IMR-90 (cell line): ENCODE results near the gene LINGO1. TPM values are rescaled to one million over a fixed set of nuclear protein-coding genes. Genes with fewer than 3 reads are reported as not detected.
A peak's percentile ranks its signal among the peaks of the same experiment; 100 is the strongest.

ENCODE experiments used
- ATAC-seq: fragments of 200-7000 bp; cut with Tn5 transposase; 2 replicates; pipeline ENCODE4 v1.9.1; 2020; ENCODE audit warnings: low read depth, mild to moderate bottlenecking, moderate library complexity
- BruUV-seq: library from RNA; stranded (reverse); fragments of 400-500 nt; replicated peaks from 2 replicates; lab custom pipeline; 2021; lab: Mats Ljungman, UMichigan
- CTCF ChIA-PET: fragments of 300-600 bp; formaldehyde crosslinking; extraction: SDS; loops from one replicate; lab custom pipeline; 2021; ENCODE audit warnings: antibody characterized with exemption; lab: Yijun Ruan, JAX
- POLR2A ChIA-PET: fragments of 300-600 bp; sonication (Branson Sonifier 250); formaldehyde crosslinking; loops from one replicate; lab custom pipeline; 2022; ENCODE audit warnings: antibody characterized with exemption; ENCODE audit not compliant: unreplicated experiment; lab: Charles Lee
- DNase-seq: peaks from one replicate; pipeline ENCODE4 v3.0.0; 2013
- H2AFZ ChIP-seq: replicated peaks from 2 replicates; pipeline ENCODE3; 2013; ENCODE audit warnings: low read length, mild to moderate bottlenecking; ENCODE audit not compliant: poor library complexity
- H2AK5ac ChIP-seq: 2 replicates; pipeline ENCODE4 v1.6.1; 2013; ENCODE audit warnings: low read depth, low read length, inconsistent platforms
- H2AK9ac ChIP-seq: replicated peaks from 2 replicates; pipeline ENCODE3; 2013; ENCODE audit warnings: mild to moderate bottlenecking, low read depth, low read length, moderate library complexity; ENCODE audit not compliant: poor library complexity
- H2BK120ac ChIP-seq: 2 replicates; pipeline ENCODE4 v1.6.1; 2013; ENCODE audit warnings: low read depth, low read length, inconsistent platforms
- H2BK15ac ChIP-seq: 3 replicates; pipeline ENCODE4 v1.6.1; 2013; ENCODE audit warnings: low read depth, low read length, inconsistent platforms
- H2BK20ac ChIP-seq: 2 replicates; pipeline ENCODE4 v1.6.1; 2013; ENCODE audit warnings: low read depth, mild to moderate bottlenecking, inconsistent platforms, low read length, moderate library complexity
- H2BK5ac ChIP-seq: 2 replicates; pipeline ENCODE4 v1.6.1; 2013; ENCODE audit warnings: mild to moderate bottlenecking, low read depth, low read length, inconsistent platforms; ENCODE audit not compliant: poor library complexity, severe bottlenecking
- H3K14ac ChIP-seq: replicated peaks from 2 replicates; pipeline ENCODE4 v1.6.1; 2013; ENCODE audit warnings: low read depth, low read length, inconsistent platforms
- H3K18ac ChIP-seq: 2 replicates; pipeline ENCODE4 v1.6.1; 2013; ENCODE audit warnings: low read depth, low read length, control low read depth
- H3K23ac ChIP-seq: 2 replicates; pipeline ENCODE4 v1.6.1; 2013; ENCODE audit warnings: low read depth, low read length, inconsistent platforms
- H3K27ac ChIP-seq: 2 replicates; pipeline ENCODE4 v1.5.1; 2013; ENCODE audit warnings: mild to moderate bottlenecking, control low read depth, low read length; ENCODE audit not compliant: insufficient read depth
- H3K27me3 ChIP-seq: 2 replicates; pipeline ENCODE4 v1.6.1; 2013; ENCODE audit warnings: low read length; ENCODE audit not compliant: control insufficient read depth, insufficient read depth
- H3K36me3 ChIP-seq: 2 replicates; pipeline ENCODE4 v1.6.1; 2013; ENCODE audit warnings: low read length, mixed read lengths; ENCODE audit not compliant: control insufficient read depth, insufficient read depth
- H3K4ac ChIP-seq: 2 replicates; pipeline ENCODE4 v1.6.1; 2013; ENCODE audit warnings: low read depth, low read length, inconsistent platforms
- H3K4me1 ChIP-seq: 2 replicates; pipeline ENCODE4 v1.6.1; 2013; ENCODE audit warnings: low read length, mixed read lengths; ENCODE audit not compliant: control insufficient read depth, insufficient read depth
- H3K4me2 ChIP-seq: 2 replicates; pipeline ENCODE4 v1.6.1; 2013; ENCODE audit warnings: low read depth, mild to moderate bottlenecking, control low read depth, low read length, moderate library complexity
- H3K4me3 ChIP-seq: 2 replicates; pipeline ENCODE4 v1.5.1; 2013; ENCODE audit warnings: low read depth, mild to moderate bottlenecking, control low read depth, low read length, moderate library complexity; ENCODE audit not compliant: insufficient read depth
- H3K56ac ChIP-seq: 2 replicates; pipeline ENCODE4 v1.6.1; 2013; ENCODE audit warnings: low read length, inconsistent platforms; ENCODE audit not compliant: insufficient read depth; ENCODE audit errors: extremely low read depth
- H3K79me1 ChIP-seq, 2 experiments: 2 replicates each; pipeline ENCODE4 v1.6.1; 2013; ENCODE audit warnings: low read length in 2 of 2, inconsistent platforms in 1 of 2, low read depth in 1 of 2
- H3K9ac ChIP-seq: 2 replicates; pipeline ENCODE4 v1.6.1; 2013; ENCODE audit warnings: low read depth, low read length, control low read depth
- H3K9me1 ChIP-seq: 2 replicates; pipeline ENCODE4 v1.6.1; 2013; ENCODE audit warnings: low read length, inconsistent platforms; ENCODE audit not compliant: insufficient read depth
- H3K9me3 ChIP-seq: 2 replicates; pipeline ENCODE4 v1.6.1; 2013; ENCODE audit warnings: low read length; ENCODE audit not compliant: control insufficient read depth, insufficient read depth
- H4K20me1 ChIP-seq: 2 replicates; pipeline ENCODE4 v1.6.1; 2013; ENCODE audit warnings: low read length, inconsistent platforms; ENCODE audit not compliant: insufficient read depth
- H4K5ac ChIP-seq: 2 replicates; pipeline ENCODE4 v1.6.1; 2013; ENCODE audit warnings: mild to moderate bottlenecking, low read depth, low read length, control low read depth
- H4K8ac ChIP-seq, 2 experiments: 2 replicates each; pipeline ENCODE4 v1.6.1; 2013; ENCODE audit warnings: low read depth in 2 of 2, low read length in 2 of 2, control low read depth in 1 of 2, inconsistent platforms in 1 of 2
- H4K91ac ChIP-seq: 2 replicates; pipeline ENCODE4 v1.6.1; 2013; ENCODE audit warnings: low read depth, low read length, inconsistent platforms; ENCODE audit not compliant: insufficient read depth
- BHLHE40 ChIP-seq: fragments of 150-350 bp; IDR thresholded peaks from 2 replicates; pipeline ENCODE4 v1.6.1; 2016; ENCODE audit warnings: mild to moderate bottlenecking, low read depth, low read length
- CEBPB ChIP-seq: IDR thresholded peaks from 2 replicates; pipeline ENCODE4 v1.6.1; 2012; ENCODE audit warnings: low read depth, low read length, improper control_type of control experiment
- FOS ChIP-seq: fragments of 150-350 bp; IDR thresholded peaks from 2 replicates; pipeline ENCODE4 v1.6.1; 2016; ENCODE audit warnings: low read depth, low read length
- MAZ ChIP-seq: IDR thresholded peaks from 2 replicates; pipeline ENCODE4 v1.6.1; 2012; ENCODE audit warnings: low read depth, mild to moderate bottlenecking, low read length, improper control_type of control experiment, moderate library complexity, borderline replicate concordance
- MXI1 ChIP-seq: IDR thresholded peaks from 2 replicates; pipeline ENCODE4 v1.6.1; 2012; ENCODE audit warnings: low read depth, mild to moderate bottlenecking, low read length, moderate library complexity, borderline replicate concordance
- NFE2L2 ChIP-seq: fragments of 150-350 bp; IDR thresholded peaks from 2 replicates; pipeline ENCODE4 v1.6.1; 2016; ENCODE audit warnings: low read depth, mild to moderate bottlenecking, low read length
- POLR2A ChIP-seq: IDR thresholded peaks from 2 replicates; pipeline ENCODE4 v1.6.1; 2012; ENCODE audit warnings: mild to moderate bottlenecking, low read depth, low read length
- RAD21 ChIP-seq: IDR thresholded peaks from 2 replicates; pipeline ENCODE4 v1.6.1; 2012; ENCODE audit warnings: low read length, improper control_type of control experiment
- RCOR1 ChIP-seq: IDR thresholded peaks from 2 replicates; pipeline ENCODE4 v1.6.1; 2012; ENCODE audit warnings: mild to moderate bottlenecking, low read length, improper control_type of control experiment; ENCODE audit not compliant: insufficient replicate concordance
- RFX5 ChIP-seq: IDR thresholded peaks from 2 replicates; pipeline ENCODE4 v1.8.0; 2012; ENCODE audit warnings: low read depth, mild to moderate bottlenecking, low read length, moderate library complexity
- WGBS, 2 experiments: methylation state at CpG; one replicate each; pipeline versions ENCODE4 v1.1.5 to v1.1.7; 2013; ENCODE audit warnings: missing lambda C conversion rate in 2 of 2; ENCODE audit not compliant: insufficient read length in 1 of 2; ENCODE audit errors: extremely low coverage in 2 of 2; 5-methylcytosine and 5-hydroxymethylcytosine counted together
- dilution Hi-C: fragments of 300-500 bp; cut with HindIII; formaldehyde crosslinking; loops from one replicate; pipeline ENCODE4 v1.14.3; 2018; ENCODE audit warnings: low sequenced_read_pairs; ENCODE audit not compliant: unreplicated experiment
- in situ Hi-C: fragments of 300-500 bp; cut with MboI; formaldehyde crosslinking; loops from 3 replicates; pipeline ENCODE4 v1.14.3; 2019; ENCODE audit warnings: low sequenced_read_pairs, inconsistent platforms, mixed read lengths
- intact Hi-C: fragments of 100-400 bp; cut with micrococcal nuclease; formaldehyde crosslinking; loops from 2 replicates; pipeline ENCODE4 v1.10.0; 2022
- polyA plus RNA-seq, 3 experiments: library from polyadenylated mRNA; depleted of rRNA; stranded (reverse); fragments of >200 nt; gene quantifications; 2 replicates each; pipeline ENCODE4 v1.2.3, GENCODE V29; 2012; ENCODE audit warnings: low replicate concordance in 1 of 3
- total RNA-seq: library from RNA; depleted of rRNA; stranded (reverse); fragments of >200 nt; gene quantifications from 2 replicates; pipeline ENCODE4 v1.2.3, GENCODE V29; 2012
- TF ChIP-seq, protein P1 (sequence below): conservative IDR thresholded peaks from 2 replicates; pipeline ENCODE4 v1.5.1; 2012; ENCODE audit warnings: mild to moderate bottlenecking, low read depth, low read length, improper control_type of control experiment
- TF ChIP-seq, protein P2 (sequence below): fragments of 150-350 bp; IDR thresholded peaks from 2 replicates; pipeline ENCODE4 v1.6.1; 2017; ENCODE audit warnings: mild to moderate bottlenecking, antibody characterized with exemption, low read length, low read depth

LINGO1 gene
- total and polyA plus RNA-seq, 2 of the 4 experiments (the other 2 are of a cell fraction), result 0.05 TPM; not detected in 1

DNA sequence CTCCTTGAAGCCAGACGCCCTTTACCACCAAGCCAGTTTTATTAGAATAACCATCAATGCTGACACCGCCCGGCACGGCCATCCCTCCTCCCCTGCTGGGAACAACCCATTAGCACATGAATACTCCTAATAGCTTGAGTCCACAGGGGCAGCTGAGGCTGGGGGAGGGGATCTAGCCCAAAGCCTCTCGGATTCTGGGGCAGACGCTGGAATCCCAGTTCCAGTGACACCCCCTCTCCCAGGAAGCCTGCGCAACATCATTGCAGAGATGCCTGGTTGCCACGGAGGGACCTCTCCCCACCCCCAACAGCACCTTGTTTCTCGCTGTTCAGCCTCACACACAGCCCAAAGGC is 1.2 kb upstream of the LINGO1 start:
- Histone ChIP-seq H3K36me3 (no peaks in the 10 kb centered on the region), H4K8ac (no peak overlapping the region), H2BK20ac (no peak overlapping the region), H2BK5ac (no peak overlapping the region), H3K9me3 (no peaks in the 10 kb centered on the region), H3K14ac (no peak overlapping the region), H2AK9ac (peak overlapping the region; percentile 61), H2BK15ac (no peak overlapping the region), H3K4me1 (peaks cover 3% of the 10 kb centered on the region; the same call in 1 of the 2 replicates), H2AK5ac (no peak overlapping the region), H3K27me3 (peaks cover 86% of the 10 kb centered on the region), H3K9me1 (no peaks in the 10 kb centered on the region), H3K4me3 (no peak overlapping the region), H4K20me1 (0 out of 2 replicates have a peak, but pooled peaks cover 4% of the 10 kb centered on the region), H3K23ac (no peak overlapping the region), H3K4ac (no peak overlapping the region), H3K18ac (no peak overlapping the region), H3K79me1 (no peaks in the 10 kb centered on the region), H2BK120ac (no peak overlapping the region), H3K4me2 (no peak overlapping the region), H3K9ac (no peak overlapping the region), H3K56ac (no peak overlapping the region), H4K91ac (no peak overlapping the region), H2AFZ (peak overlapping the region; percentile 93), H4K5ac (no peak overlapping the region), H3K27ac (no peak overlapping the region)
- BruUV-seq, result no TSS peak
- no peak for DNase-seq
- ATAC-seq, result no peak
- ChIA-PET CTCF (interaction anchor here (1.0 to 2.6 kb wide), 5 partner anchors 9 to 241 kb away, joined by 3 to 19 read pairs (median 5); no protein-coding TSS in a partner anchor), POLR2A (no interaction called here)
- in situ Hi-C loops (no loop called here), dilution Hi-C loops (no loop called here), intact Hi-C loops (loop anchor here (1.0 to 5.0 kb wide), 4 partner anchors 187 to 517 kb away; no protein-coding TSS in a partner anchor)
- TF ChIP-seq BHLHE40, result no peak
- no peak for TF ChIP-seq MXI1
- TF ChIP-seq CEBPB, result no peak
- no peak for TF ChIP-seq RCOR1
- no peak for TF ChIP-seq RAD21
- TF ChIP-seq, protein P1, sequence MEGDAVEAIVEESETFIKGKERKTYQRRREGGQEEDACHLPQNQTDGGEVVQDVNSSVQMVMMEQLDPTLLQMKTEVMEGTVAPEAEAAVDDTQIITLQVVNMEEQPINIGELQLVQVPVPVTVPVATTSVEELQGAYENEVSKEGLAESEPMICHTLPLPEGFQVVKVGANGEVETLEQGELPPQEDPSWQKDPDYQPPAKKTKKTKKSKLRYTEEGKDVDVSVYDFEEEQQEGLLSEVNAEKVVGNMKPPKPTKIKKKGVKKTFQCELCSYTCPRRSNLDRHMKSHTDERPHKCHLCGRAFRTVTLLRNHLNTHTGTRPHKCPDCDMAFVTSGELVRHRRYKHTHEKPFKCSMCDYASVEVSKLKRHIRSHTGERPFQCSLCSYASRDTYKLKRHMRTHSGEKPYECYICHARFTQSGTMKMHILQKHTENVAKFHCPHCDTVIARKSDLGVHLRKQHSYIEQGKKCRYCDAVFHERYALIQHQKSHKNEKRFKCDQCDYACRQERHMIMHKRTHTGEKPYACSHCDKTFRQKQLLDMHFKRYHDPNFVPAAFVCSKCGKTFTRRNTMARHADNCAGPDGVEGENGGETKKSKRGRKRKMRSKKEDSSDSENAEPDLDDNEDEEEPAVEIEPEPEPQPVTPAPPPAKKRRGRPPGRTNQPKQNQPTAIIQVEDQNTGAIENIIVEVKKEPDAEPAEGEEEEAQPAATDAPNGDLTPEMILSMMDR, result no peak
- no peak for TF ChIP-seq MAZ
- TF ChIP-seq POLR2A, result no peak
- TF ChIP-seq RFX5, result no peak
- no peak for TF ChIP-seq NFE2L2
- TF ChIP-seq FOS, result no peak
- TF ChIP-seq, protein P2, sequence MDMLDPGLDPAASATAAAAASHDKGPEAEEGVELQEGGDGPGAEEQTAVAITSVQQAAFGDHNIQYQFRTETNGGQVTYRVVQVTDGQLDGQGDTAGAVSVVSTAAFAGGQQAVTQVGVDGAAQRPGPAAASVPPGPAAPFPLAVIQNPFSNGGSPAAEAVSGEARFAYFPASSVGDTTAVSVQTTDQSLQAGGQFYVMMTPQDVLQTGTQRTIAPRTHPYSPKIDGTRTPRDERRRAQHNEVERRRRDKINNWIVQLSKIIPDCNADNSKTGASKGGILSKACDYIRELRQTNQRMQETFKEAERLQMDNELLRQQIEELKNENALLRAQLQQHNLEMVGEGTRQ, result no peak
- 42% methylated on average over 2 of the region's 9 CpGs; no CpG with 5 or more reads in 1 of the 2 experiments for WGBS, 2 experiments
